HEK293T (cell line): ENCODE measurements around the gene ODAD4.

Experiments used
- CTCF ChIA-PET: fragments of 350-600 bp; formaldehyde crosslinking; extraction: SDS; loops from one replicate; lab custom pipeline; 2021; ENCODE audit warnings: antibody characterized with exemption, inconsistent platforms; lab: Yijun Ruan, JAX
- POLR2A ChIA-PET: fragments of 350-600 bp; formaldehyde crosslinking; extraction: SDS; loops from one replicate; lab custom pipeline; 2020; ENCODE audit warnings: antibody characterized with exemption, inconsistent platforms; lab: Yijun Ruan, JAX
- DNase-seq: peaks from one replicate; pipeline ENCODE4 v3.0.0; 2012; ENCODE audit warnings: mixed read lengths; ENCODE audit errors: extremely low spot score
- ARNT ChIP-seq: fragments of 450-650 bp; IDR thresholded peaks from 2 replicates; pipeline ENCODE4 v1.6.1; 2017; ENCODE audit warnings: mild to moderate bottlenecking
- BHLHE40 ChIP-seq: fragments of 450-650 bp; IDR thresholded peaks from 2 replicates; pipeline ENCODE4 v1.6.1; 2016; ENCODE audit warnings: mild to moderate bottlenecking, moderate library complexity, borderline replicate concordance
- CTBP1 ChIP-seq: fragments of 450-650 bp; IDR thresholded peaks from 2 replicates; pipeline ENCODE4 v1.6.1; 2016; ENCODE audit warnings: borderline replicate concordance
- ELF4 ChIP-seq: fragments of 450-650 bp; IDR thresholded peaks from 2 replicates; pipeline ENCODE4 v1.6.1; 2017; ENCODE audit warnings: antibody characterized with exemption
- FOXA1 ChIP-seq: fragments of 450-650 bp; IDR thresholded peaks from 2 replicates; pipeline ENCODE4 v1.6.1; 2016; ENCODE audit warnings: mild to moderate bottlenecking
- FOXK2 ChIP-seq: fragments of 450-650 bp; IDR thresholded peaks from 2 replicates; pipeline ENCODE4 v1.6.1; 2016; ENCODE audit warnings: mild to moderate bottlenecking
- FOXM1 ChIP-seq: fragments of 450-650 bp; IDR thresholded peaks from 2 replicates; pipeline ENCODE4 v1.6.1; 2017; ENCODE audit warnings: mild to moderate bottlenecking, borderline replicate concordance
- HDGF ChIP-seq: fragments of 450-650 bp; IDR thresholded peaks from 2 replicates; pipeline ENCODE4 v1.6.1; 2017; ENCODE audit warnings: antibody characterized with exemption, borderline replicate concordance
- L3MBTL2 ChIP-seq: fragments of 450-650 bp; conservative IDR thresholded peaks from 2 replicates; pipeline ENCODE4 v1.6.1; 2016; ENCODE audit warnings: mild to moderate bottlenecking
- LEF1 ChIP-seq: fragments of 450-650 bp; IDR thresholded peaks from 2 replicates; pipeline ENCODE4 v1.6.1; 2017; ENCODE audit warnings: mild to moderate bottlenecking, borderline replicate concordance
- NFRKB ChIP-seq: fragments of 450-650 bp; IDR thresholded peaks from 2 replicates; pipeline ENCODE4 v1.6.1; 2016; ENCODE audit warnings: mild to moderate bottlenecking, moderate library complexity
- PKNOX1 ChIP-seq: fragments of 450-650 bp; IDR thresholded peaks from 2 replicates; pipeline ENCODE4 v1.6.1; 2016
- SP1 ChIP-seq: fragments of 450-650 bp; IDR thresholded peaks from 2 replicates; pipeline ENCODE4 v1.6.1; 2017
- SUZ12 ChIP-seq: fragments of 450-650 bp; IDR thresholded peaks from 2 replicates; pipeline ENCODE4 v1.6.1; 2016; ENCODE audit warnings: mild to moderate bottlenecking
- TARDBP ChIP-seq: fragments of 450-650 bp; IDR thresholded peaks from 2 replicates; pipeline ENCODE4 v1.6.1; 2016
- ZNF384 ChIP-seq: fragments of 450-650 bp; IDR thresholded peaks from 2 replicates; pipeline ENCODE4 v1.6.1; 2016

The ODAD4 gene

GRCh38 chr17:41956522-41956921 is 26.1 kb downstream of the ODAD4 start:
- ChIA-PET POLR2A (interaction anchor here (1.8 to 6.5 kb wide), 4 partner anchors 11 to 61 kb away, joined by 9 to 38 read pairs (median 26); partner anchors contain the start of genes ACLY, CNP, DNAJC7 and ODAD4), CTCF (interaction anchor here (0.6 to 1.0 kb wide), 3 partner anchors 113 to 232 kb away, joined by 3 read pairs; partner anchors contain the start of gene P3H4)
- no peak for DNase-seq
- TF ChIP-seq FOXK2 (no peak), SUZ12 (no peak), ZNF384 (peak; percentile 58; the same call in 1 of the 2 replicates), FOXM1 (no peak)

- POLR2A ChIA-PET: interaction anchor here (0.6 to 6.5 kb wide), 7 partner anchors 9 to 268 kb away, joined by 3 to 38 read pairs (median 9); partner anchors contain the start of genes ACLY, CNP, DNAJC7 and EIF1
- no peak for DNase-seq
- no peak for TF ChIP-seq ELF4
- TF ChIP-seq NFRKB: no peak
- no peak for TF ChIP-seq HDGF
- no peak for TF ChIP-seq CTBP1
- TF ChIP-seq SUZ12: no peak
- CTCF ChIA-PET: interaction anchor here (0.6 to 1.0 kb wide), 4 partner anchors 113 to 231 kb away, joined by 3 to 4 read pairs (median 3); partner anchors contain the start of gene P3H4
These were observed 26.8 kb downstream of the ODAD4 start for GRCh38 chr17:41957031-41957868.

- CTCF ChIA-PET: interaction anchor here (0.6 to 1.6 kb wide), 2 partner anchors 16 to 132 kb away, joined by 4 read pairs; no protein-coding TSS in a partner anchor
- DNase-seq: no peak
- no peak for TF ChIP-seq NFRKB
- TF ChIP-seq L3MBTL2: no peak
- TF ChIP-seq TARDBP: no peak
- TF ChIP-seq ARNT: no peak
- no peak for TF ChIP-seq ELF4
- no peak for TF ChIP-seq FOXM1
- no peak for TF ChIP-seq PKNOX1
- TF ChIP-seq HDGF: no peak
- no peak for TF ChIP-seq FOXA1
- no peak for TF ChIP-seq FOXK2
- TF ChIP-seq SP1: no peak
- TF ChIP-seq LEF1: no peak
- no peak for TF ChIP-seq ZNF384
- no peak for TF ChIP-seq CTBP1
- no peak for TF ChIP-seq BHLHE40
- TF ChIP-seq SUZ12: no peak
- POLR2A ChIA-PET: interaction anchor here (0.6 to 6.5 kb wide), 7 partner anchors 8 to 269 kb away, joined by 3 to 38 read pairs (median 9); partner anchors contain the start of genes ACLY, CNP, DNAJC7 and EIF1
These were observed 27.5 kb downstream of the ODAD4 start for GRCh38 chr17:41957869-41958439.

- no peak for DNase-seq
- TF ChIP-seq SP1 (no peak), FOXM1 (no peak), FOXK2 (no peak), FOXA1 (no peak), BHLHE40 (no peak), LEF1 (no peak), SUZ12 (no peak), PKNOX1 (no peak)
- POLR2A ChIA-PET: interaction anchor here (0.6 to 6.5 kb wide), 9 partner anchors 29 to 270 kb away, joined by 3 to 38 read pairs (median 6); partner anchors contain the start of genes ACLY, DNAJC7, KLHL11 and NKIRAS2
- CTCF ChIA-PET: interaction anchor here (0.7 to 2.2 kb wide), 9 partner anchors 9 to 147 kb away, joined by 3 to 10 read pairs (median 4); partner anchors contain the start of genes ACLY, NKIRAS2 and ODAD4
These were observed 28.6 kb downstream of the ODAD4 start for GRCh38 chr17:41959030-41959335.

- POLR2A ChIA-PET: interaction anchor here (0.6 to 6.5 kb wide), 12 partner anchors 30 to 270 kb away, joined by 3 to 38 read pairs (median 4); partner anchors contain the start of genes ACLY, DNAJC7, KLHL11 and NKIRAS2
- CTCF ChIA-PET: interaction anchor here (0.6 to 2.2 kb wide), 12 partner anchors 10 to 175 kb away, joined by 3 to 10 read pairs (median 4); partner anchors contain the start of genes ACLY, NKIRAS2 and ODAD4
- peak; percentile 60 for DNase-seq
- TF ChIP-seq TARDBP (no peak), ELF4 (no peak), SP1 (no peak), FOXA1 (no peak), ARNT (no peak), LEF1 (no peak), ZNF384 (no peak), L3MBTL2 (no peak), NFRKB (no peak), HDGF (no peak), BHLHE40 (no peak), FOXK2 (no peak), PKNOX1 (no peak), CTBP1 (no peak), SUZ12 (no peak), FOXM1 (no peak)
These were observed 29.1 kb downstream of the ODAD4 start for GRCh38 chr17:41959336-41960095.
